ENCODE measurements around the gene TECPR2.

TECPR2 gene

GRCh38 chr14:102473559-102473958 is 110.8 kb downstream of the TECPR2 start:
- Histone ChIP-seq H3K4me1 (ENCODE audit: control insufficient read depth in 2 of 2, insufficient read depth in 2 of 2, low read length in 2 of 2) (peaks cover 0 to 18% of the 10 kb centered on the region in 2 donors), H3K27me3 (ENCODE audit: control insufficient read depth in 2 of 2, insufficient read depth in 2 of 2, low read length in 2 of 2) (no peaks in the 10 kb centered on the region), H3K9ac (ENCODE audit: low read depth in 1 of 2, low read length in 2 of 2) (no peak overlapping the region), H3K9me3 (ENCODE audit: control insufficient read depth in 2 of 2, low read length in 2 of 2) (no peaks in the 10 kb centered on the region), H3K36me3 (ENCODE audit: control insufficient read depth in 2 of 2, insufficient read depth in 2 of 2, low read length in 2 of 2) (no peaks in the 10 kb centered on the region), H3K27ac (ENCODE audit: low read depth in 2 of 2, low read length in 2 of 2) (no peak overlapping the region), H3K4me3 (ENCODE audit: low read length in 2 of 2) (no peak overlapping the region)

- H3K36me3 ChIP-seq (ENCODE audit: control insufficient read depth in 2 of 2, insufficient read depth in 2 of 2, low read length in 2 of 2) = no peaks in the 10 kb centered on the region
- no peaks in the 10 kb centered on the region for H3K27me3 ChIP-seq (ENCODE audit: control insufficient read depth in 2 of 2, insufficient read depth in 2 of 2, low read length in 2 of 2)
- H3K9me3 ChIP-seq (ENCODE audit: control insufficient read depth in 2 of 2, low read length in 2 of 2) = no peaks in the 10 kb centered on the region
- no peak overlapping the region for H3K27ac ChIP-seq (ENCODE audit: low read depth in 2 of 2, low read length in 2 of 2)
- H3K4me3 ChIP-seq (ENCODE audit: low read length in 2 of 2) = no peak overlapping the region
- H3K9ac ChIP-seq (ENCODE audit: low read depth in 1 of 2, low read length in 2 of 2) = no peak overlapping the region
- peaks cover 3 to 25% of the 10 kb centered on the region in 2 donors for H3K4me1 ChIP-seq (ENCODE audit: control insufficient read depth in 2 of 2, insufficient read depth in 2 of 2, low read length in 2 of 2)
Measured at GRCh38 chr14:102474934-102475333, 112.2 kb downstream of the TECPR2 start.

DNA sequence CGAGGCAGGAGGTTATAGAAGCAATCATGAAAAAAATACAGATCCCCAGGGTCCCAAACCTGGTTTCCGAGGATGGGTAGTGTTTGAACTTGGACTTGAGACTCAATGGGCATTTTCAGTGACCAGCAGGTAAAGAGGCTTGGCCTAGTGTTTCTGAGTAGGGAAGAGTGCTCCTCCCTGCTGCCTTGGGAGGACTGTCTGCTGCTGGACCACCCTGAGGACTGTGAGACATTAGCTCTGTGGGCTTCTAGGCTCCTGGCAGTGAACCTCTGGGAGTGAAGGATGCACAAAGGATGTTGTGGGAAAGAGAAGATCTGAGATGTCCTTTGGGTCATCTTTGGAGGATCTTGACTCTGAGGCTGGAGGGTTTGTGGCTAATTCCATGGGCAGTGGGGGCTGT is 116.4 kb downstream of the TECPR2 start:
- no peaks in the 10 kb centered on the region for H3K9me3 ChIP-seq (ENCODE audit: control insufficient read depth in 2 of 2, low read length in 2 of 2)
- no peaks in the 10 kb centered on the region for H3K36me3 ChIP-seq (ENCODE audit: control insufficient read depth in 2 of 2, insufficient read depth in 2 of 2, low read length in 2 of 2)
- no peak overlapping the region for H3K4me3 ChIP-seq (ENCODE audit: low read length in 2 of 2)
- peak overlapping the region in 1 of 2 donors; percentile 72 for H3K27ac ChIP-seq (ENCODE audit: low read depth in 2 of 2, low read length in 2 of 2)
- peaks cover 3 to 7% of the 10 kb centered on the region in 2 donors for H3K4me1 ChIP-seq (ENCODE audit: control insufficient read depth in 2 of 2, insufficient read depth in 2 of 2, low read length in 2 of 2)
- no peaks in the 10 kb centered on the region for H3K27me3 ChIP-seq (ENCODE audit: control insufficient read depth in 2 of 2, insufficient read depth in 2 of 2, low read length in 2 of 2)
- peak overlapping the region in 1 of 2 donors; percentile 53 for H3K9ac ChIP-seq (ENCODE audit: low read depth in 1 of 2, low read length in 2 of 2)

GRCh38 chr14:102479777-102480176 is 117.0 kb downstream of the TECPR2 start:
- H3K36me3 ChIP-seq (ENCODE audit: control insufficient read depth in 2 of 2, insufficient read depth in 2 of 2, low read length in 2 of 2) = peaks cover 0 to under 1% of the 10 kb centered on the region in 2 donors
- H3K9me3 ChIP-seq (ENCODE audit: control insufficient read depth in 2 of 2, low read length in 2 of 2) = no peaks in the 10 kb centered on the region
- H3K27ac ChIP-seq (ENCODE audit: low read depth in 2 of 2, low read length in 2 of 2) = peak overlapping the region; percentile 44 to 72
- peaks cover 3 to 7% of the 10 kb centered on the region in 2 donors for H3K4me1 ChIP-seq (ENCODE audit: control insufficient read depth in 2 of 2, insufficient read depth in 2 of 2, low read length in 2 of 2)
- no peaks in the 10 kb centered on the region for H3K27me3 ChIP-seq (ENCODE audit: control insufficient read depth in 2 of 2, insufficient read depth in 2 of 2, low read length in 2 of 2)
- peak overlapping the region; percentile 43 to 54 for H3K4me3 ChIP-seq (ENCODE audit: low read length in 2 of 2)
- H3K9ac ChIP-seq (ENCODE audit: low read depth in 1 of 2, low read length in 2 of 2) = peak overlapping the region in 1 of 2 donors; percentile 53

DNA sequence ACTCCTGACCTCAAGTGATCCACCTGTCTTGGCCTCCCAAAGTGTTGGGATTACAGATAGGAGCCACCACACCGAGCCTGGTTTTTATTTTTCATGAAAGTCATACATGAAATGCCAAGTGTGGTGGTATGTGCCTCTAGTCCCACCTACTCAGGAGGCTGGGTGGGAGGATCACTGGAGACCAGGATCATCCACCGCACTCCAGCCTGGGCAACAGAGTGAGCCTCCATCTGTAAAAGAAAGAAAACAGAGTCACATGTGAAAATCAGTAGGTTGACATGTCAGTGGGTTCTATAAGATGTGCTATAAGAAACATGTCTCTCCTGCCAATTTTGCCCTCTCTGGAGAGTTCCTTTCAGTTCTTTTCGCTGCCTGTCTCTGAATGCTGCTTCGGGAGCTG is 118.6 kb downstream of the TECPR2 start:
- Histone ChIP-seq H3K4me1 (ENCODE audit: control insufficient read depth in 2 of 2, insufficient read depth in 2 of 2, low read length in 2 of 2) (peaks cover 3 to 7% of the 10 kb centered on the region in 2 donors), H3K27ac (ENCODE audit: low read depth in 2 of 2, low read length in 2 of 2) (peak overlapping the region in 1 of 2 donors; percentile 3), H3K27me3 (ENCODE audit: control insufficient read depth in 2 of 2, insufficient read depth in 2 of 2, low read length in 2 of 2) (no peaks in the 10 kb centered on the region), H3K36me3 (ENCODE audit: control insufficient read depth in 2 of 2, insufficient read depth in 2 of 2, low read length in 2 of 2) (peaks cover 0 to 4% of the 10 kb centered on the region in 2 donors), H3K4me3 (ENCODE audit: low read length in 2 of 2) (no peak overlapping the region), H3K9ac (ENCODE audit: low read depth in 1 of 2, low read length in 2 of 2) (no peak overlapping the region), H3K9me3 (ENCODE audit: control insufficient read depth in 2 of 2, low read length in 2 of 2) (no peaks in the 10 kb centered on the region)

- H3K36me3 ChIP-seq (ENCODE audit: control insufficient read depth in 2 of 2, insufficient read depth in 2 of 2, low read length in 2 of 2) = peaks cover 0 to 4% of the 10 kb centered on the region in 2 donors
- H3K9ac ChIP-seq (ENCODE audit: low read depth in 1 of 2, low read length in 2 of 2) = no peak overlapping the region
- peak overlapping the region in 1 of 2 donors; percentile 3 for H3K27ac ChIP-seq (ENCODE audit: low read depth in 2 of 2, low read length in 2 of 2)
- H3K4me1 ChIP-seq (ENCODE audit: control insufficient read depth in 2 of 2, insufficient read depth in 2 of 2, low read length in 2 of 2) = peaks cover 3 to 7% of the 10 kb centered on the region in 2 donors
- H3K27me3 ChIP-seq (ENCODE audit: control insufficient read depth in 2 of 2, insufficient read depth in 2 of 2, low read length in 2 of 2) = no peaks in the 10 kb centered on the region
- no peak overlapping the region for H3K4me3 ChIP-seq (ENCODE audit: low read length in 2 of 2)
- H3K9me3 ChIP-seq (ENCODE audit: control insufficient read depth in 2 of 2, low read length in 2 of 2) = no peaks in the 10 kb centered on the region
Measured at GRCh38 chr14:102481791-102482238, 119.1 kb downstream of the TECPR2 start.

DNA sequence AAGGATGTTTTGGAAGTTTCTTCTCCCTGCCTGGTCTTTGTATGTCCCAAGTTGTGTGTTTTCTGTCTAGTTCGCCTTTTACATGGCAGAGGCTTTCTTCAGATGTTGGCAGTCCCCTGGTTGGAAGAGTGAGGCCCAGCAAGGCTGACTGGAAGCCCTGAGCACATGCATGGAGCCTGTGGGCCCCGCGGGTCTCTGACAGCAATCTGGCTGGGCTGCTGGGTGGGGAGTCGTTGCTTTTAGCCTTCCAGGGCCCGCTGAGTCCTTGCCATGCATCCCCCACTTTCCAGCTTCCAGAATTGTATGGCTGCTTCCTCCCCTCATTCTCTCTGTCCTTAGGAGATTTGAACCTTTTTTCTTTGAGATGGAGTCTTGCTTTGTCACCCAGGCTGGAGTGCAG is 121.6 kb downstream of the TECPR2 start:
- no peak overlapping the region for H3K4me3 ChIP-seq (ENCODE audit: low read length in 2 of 2)
- H3K36me3 ChIP-seq (ENCODE audit: control insufficient read depth in 2 of 2, insufficient read depth in 2 of 2, low read length in 2 of 2) = peaks cover 0 to 4% of the 10 kb centered on the region in 2 donors
- H3K27me3 ChIP-seq (ENCODE audit: control insufficient read depth in 2 of 2, insufficient read depth in 2 of 2, low read length in 2 of 2) = no peaks in the 10 kb centered on the region
- no peak overlapping the region for H3K27ac ChIP-seq (ENCODE audit: low read depth in 2 of 2, low read length in 2 of 2)
- no peak overlapping the region for H3K9ac ChIP-seq (ENCODE audit: low read depth in 1 of 2, low read length in 2 of 2)
- H3K9me3 ChIP-seq (ENCODE audit: control insufficient read depth in 2 of 2, low read length in 2 of 2) = no peaks in the 10 kb centered on the region
- peaks cover 3 to 6% of the 10 kb centered on the region in 2 donors for H3K4me1 ChIP-seq (ENCODE audit: control insufficient read depth in 2 of 2, insufficient read depth in 2 of 2, low read length in 2 of 2)

DNA sequence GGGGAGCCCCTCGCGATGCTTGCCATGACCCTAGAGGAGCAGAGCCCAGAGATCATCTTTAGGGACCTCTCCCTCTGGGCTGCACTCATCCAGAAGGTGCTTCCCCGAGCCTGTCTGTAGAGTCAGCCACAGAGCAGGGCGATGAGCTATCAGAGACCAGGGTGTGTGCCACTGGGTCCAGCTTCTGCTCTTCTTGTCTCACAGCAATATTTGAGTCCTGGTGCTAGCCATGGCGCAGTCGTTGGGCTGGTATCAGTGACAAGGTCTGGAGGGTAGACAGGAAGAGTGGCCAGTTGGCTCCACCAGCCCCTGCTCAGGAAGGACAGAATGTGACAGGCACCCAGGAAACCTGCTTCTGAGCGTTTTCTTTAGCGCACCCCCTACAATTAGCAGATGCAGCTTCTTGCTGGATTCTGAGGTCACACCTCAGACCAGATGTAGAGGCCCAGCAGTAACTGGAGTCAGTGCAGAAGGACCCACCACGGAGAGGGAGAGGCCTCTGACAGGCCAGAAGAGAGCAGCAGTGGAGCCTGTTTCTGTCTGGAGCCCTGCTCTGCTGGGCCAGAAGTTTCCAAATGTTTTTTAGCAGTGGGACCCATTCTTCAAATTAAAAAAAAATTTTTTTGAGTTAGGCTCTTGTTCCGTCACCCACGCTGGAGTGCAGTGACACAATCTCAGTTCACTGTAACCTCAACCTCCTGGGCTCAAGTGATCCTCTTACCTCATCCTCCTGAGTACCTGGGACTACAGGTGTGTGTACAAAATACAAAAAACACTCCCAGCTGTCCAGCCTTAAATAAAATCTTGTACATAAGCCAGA is 123.2 kb downstream of the TECPR2 start:
- peaks cover 0 to 4% of the 10 kb centered on the region in 2 donors for H3K36me3 ChIP-seq (ENCODE audit: control insufficient read depth in 2 of 2, insufficient read depth in 2 of 2, low read length in 2 of 2)
- no peak overlapping the region for H3K4me3 ChIP-seq (ENCODE audit: low read length in 2 of 2)
- no peaks in the 10 kb centered on the region for H3K4me1 ChIP-seq (ENCODE audit: control insufficient read depth in 2 of 2, insufficient read depth in 2 of 2, low read length in 2 of 2)
- H3K27me3 ChIP-seq (ENCODE audit: control insufficient read depth in 2 of 2, insufficient read depth in 2 of 2, low read length in 2 of 2) = no peaks in the 10 kb centered on the region
- no peaks in the 10 kb centered on the region for H3K9me3 ChIP-seq (ENCODE audit: control insufficient read depth in 2 of 2, low read length in 2 of 2)
- no peak overlapping the region for H3K9ac ChIP-seq (ENCODE audit: low read depth in 1 of 2, low read length in 2 of 2)
- H3K27ac ChIP-seq (ENCODE audit: low read depth in 2 of 2, low read length in 2 of 2) = no peak overlapping the region

- Histone ChIP-seq H3K27me3 (ENCODE audit: control insufficient read depth in 2 of 2, insufficient read depth in 2 of 2, low read length in 2 of 2) (no peaks in the 10 kb centered on the region), H3K4me3 (ENCODE audit: low read length in 2 of 2) (no peak overlapping the region), H3K36me3 (ENCODE audit: control insufficient read depth in 2 of 2, insufficient read depth in 2 of 2, low read length in 2 of 2) (peaks cover 0 to 4% of the 10 kb centered on the region in 2 donors), H3K9me3 (ENCODE audit: control insufficient read depth in 2 of 2, low read length in 2 of 2) (no peaks in the 10 kb centered on the region), H3K9ac (ENCODE audit: low read depth in 1 of 2, low read length in 2 of 2) (no peak overlapping the region), H3K4me1 (ENCODE audit: control insufficient read depth in 2 of 2, insufficient read depth in 2 of 2, low read length in 2 of 2) (no peaks in the 10 kb centered on the region), H3K27ac (ENCODE audit: low read depth in 2 of 2, low read length in 2 of 2) (no peak overlapping the region)
Measured at GRCh38 chr14:102486513-102487203, 123.9 kb downstream of the TECPR2 start.

- H3K27me3 ChIP-seq (ENCODE audit: control insufficient read depth in 2 of 2, insufficient read depth in 2 of 2, low read length in 2 of 2) = no peaks in the 10 kb centered on the region
- peaks cover 0 to 4% of the 10 kb centered on the region in 2 donors for H3K36me3 ChIP-seq (ENCODE audit: control insufficient read depth in 2 of 2, insufficient read depth in 2 of 2, low read length in 2 of 2)
- no peaks in the 10 kb centered on the region for H3K9me3 ChIP-seq (ENCODE audit: control insufficient read depth in 2 of 2, low read length in 2 of 2)
- H3K9ac ChIP-seq (ENCODE audit: low read depth in 1 of 2, low read length in 2 of 2) = no peak overlapping the region
- no peak overlapping the region for H3K4me3 ChIP-seq (ENCODE audit: low read length in 2 of 2)
- no peaks in the 10 kb centered on the region for H3K4me1 ChIP-seq (ENCODE audit: control insufficient read depth in 2 of 2, insufficient read depth in 2 of 2, low read length in 2 of 2)
- H3K27ac ChIP-seq (ENCODE audit: low read depth in 2 of 2, low read length in 2 of 2) = no peak overlapping the region
Measured at GRCh38 chr14:102487204-102487577, 124.5 kb downstream of the TECPR2 start.

Measured in mucosa of rectum (tissue), 2 donors.